PC-3 (cell line): Measurements from ENCODE around the gene ALOXE3. TPM values are rescaled to one million over a fixed set of nuclear protein-coding genes. Genes with fewer than 3 reads are reported as not detected.
A peak's percentile ranks its signal among the peaks of the same experiment; 100 is the strongest.

Experiments used
- ATAC-seq: fragments of 200-7000 bp; cut with Tn5 transposase; 2 replicates; pipeline ENCODE4 v1.9.1; 2020; ENCODE audit warnings: mild to moderate bottlenecking, moderate library complexity
- BruUV-seq: library from RNA; stranded (reverse); fragments of 400-500 nt; replicated peaks from 2 replicates; lab custom pipeline; 2021; lab: Mats Ljungman, UMichigan
- CTCF ChIA-PET: fragments of 300-600 bp; sonication (Branson Sonifier 250); formaldehyde crosslinking; loops from one replicate; lab custom pipeline; 2022; ENCODE audit warnings: antibody characterized with exemption; lab: Charles Lee
- POLR2A ChIA-PET: fragments of 300-600 bp; sonication (Branson Sonifier 250); formaldehyde crosslinking; loops from one replicate; lab custom pipeline; 2022; ENCODE audit warnings: antibody characterized with exemption; ENCODE audit not compliant: unreplicated experiment; lab: Charles Lee
- DNase-seq: peaks from one replicate; pipeline ENCODE4 v3.0.0-alpha.2; 2015
- H2AFZ ChIP-seq: fragments of 300-600 bp; sonication (generic); 2 replicates; pipeline ENCODE4 v1.6.0; 2016; ENCODE audit warnings: antibody characterized with exemption, low read length
- H3F3A ChIP-seq: fragments of 300-600 bp; sonication (generic); one replicate; pipeline ENCODE4 v1.6.0; 2017; ENCODE audit warnings: antibody characterized with exemption, low read length, control low read depth, mild to moderate bottlenecking; ENCODE audit not compliant: unreplicated experiment
- H3K27ac ChIP-seq: fragments of 300-600 bp; sonication (generic); 2 replicates; pipeline ENCODE4 v1.5.1; 2016; ENCODE audit warnings: mild to moderate bottlenecking, low read length
- H3K27me3 ChIP-seq: fragments of 300-600 bp; sonication (generic); 2 replicates; pipeline ENCODE4 v1.6.1; 2016; ENCODE audit warnings: low read length, mixed read lengths
- H3K36me3 ChIP-seq: fragments of 300-600 bp; sonication (generic); 2 replicates; pipeline ENCODE4 v1.6.1; 2016; ENCODE audit warnings: low read depth, mixed run types, low read length, mixed read lengths
- H3K4me1 ChIP-seq: fragments of 300-600 bp; sonication (generic); 2 replicates; pipeline ENCODE4 v1.5.1; 2016; ENCODE audit warnings: low read length; ENCODE audit not compliant: insufficient read depth
- H3K4me2 ChIP-seq: fragments of 300-600 bp; sonication (generic); 2 replicates; pipeline ENCODE4 v1.6.0; 2016; ENCODE audit warnings: low read length
- H3K4me3 ChIP-seq: fragments of 300-600 bp; sonication (generic); 2 replicates; pipeline ENCODE4 v1.5.1; 2016; ENCODE audit warnings: mild to moderate bottlenecking, low read length, mixed read lengths
- H3K79me2 ChIP-seq: fragments of 300-600 bp; sonication (generic); 2 replicates; pipeline ENCODE4 v1.6.1; 2017; ENCODE audit warnings: low read length, mixed read lengths
- H3K9ac ChIP-seq: fragments of 300-600 bp; sonication (generic); 2 replicates; pipeline ENCODE4 v1.6.0; 2016; ENCODE audit warnings: mild to moderate bottlenecking, low read length
- H3K9me2 ChIP-seq: fragments of 300-600 bp; sonication (generic); replicated peaks from 2 replicates; pipeline ENCODE4 v1.6.1; 2016; ENCODE audit warnings: mixed run types, low read length, mixed read lengths
- H3K9me3 ChIP-seq: fragments of 300-600 bp; sonication (generic); 2 replicates; pipeline ENCODE4 v1.6.1; 2016; ENCODE audit warnings: low read length, mixed read lengths
- H4K20me1 ChIP-seq: fragments of 300-600 bp; sonication (generic); 2 replicates; pipeline ENCODE4 v1.6.1; 2016; ENCODE audit warnings: low read length, mixed read lengths
- CTCF ChIP-seq: fragments of 300-600 bp; sonication (generic); conservative IDR thresholded peaks from 2 replicates; pipeline ENCODE4 v1.5.1; 2017; ENCODE audit warnings: antibody characterized with exemption, low read depth, mild to moderate bottlenecking, low read length
- EZH2 ChIP-seq: fragments of 300-600 bp; sonication (generic); IDR thresholded peaks from one replicate; pipeline ENCODE4 v1.6.1; 2017; ENCODE audit warnings: antibody characterized with exemption, mild to moderate bottlenecking, low read length; ENCODE audit not compliant: unreplicated experiment
- EZH2phosphoT487 ChIP-seq: fragments of 300-600 bp; sonication (generic); IDR thresholded peaks from 2 replicates; pipeline ENCODE4 v1.6.1; 2018; ENCODE audit warnings: mild to moderate bottlenecking, antibody characterized with exemption, low read length, borderline replicate concordance
- intact Hi-C: fragments of 100-400 bp; cut with micrococcal nuclease; formaldehyde crosslinking; loops from 2 replicates; pipeline ENCODE4 v1.9.0; 2023
- total RNA-seq: library from RNA; depleted of rRNA; stranded (reverse); fragments of >200 nt; gene quantifications from 2 replicates; pipeline ENCODE4 v1.2.3, GENCODE V29; 2014

Gene ALOXE3
- total RNA-seq, 1 experiment from 2014 or later: 1.4 TPM

DNA sequence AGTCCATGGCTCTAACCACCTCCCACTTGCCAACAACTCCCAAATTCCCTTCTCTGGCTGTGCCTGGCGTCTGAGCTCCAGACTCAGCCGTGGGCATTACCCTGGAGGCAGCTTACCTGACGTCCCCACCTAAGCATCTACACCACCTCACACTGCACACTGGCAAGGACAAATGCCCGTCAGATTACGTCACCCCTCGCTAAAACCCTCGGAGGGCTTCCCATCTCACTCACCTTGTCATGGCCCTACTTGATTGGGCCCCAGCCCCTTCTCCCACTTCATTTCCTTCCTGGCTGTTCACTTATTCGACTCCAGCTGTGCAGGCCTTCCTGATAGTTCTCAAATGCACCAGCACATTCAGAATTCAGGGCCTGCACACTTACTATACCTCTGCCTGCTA lies 13.4 kb downstream of the ALOXE3 start:
- Histone ChIP-seq H3K27me3 (no peaks in the 10 kb centered on the region), H3K4me1 (peaks cover 6% of the 10 kb centered on the region; the same call in 1 of the 2 replicates), H3F3A (no peaks in the 10 kb centered on the region), H3K27ac (no peak overlapping the region), H2AFZ (no peak overlapping the region), H3K9me2 (no peaks in the 10 kb centered on the region), H3K79me2 (no peaks in the 10 kb centered on the region), H3K36me3 (no peaks in the 10 kb centered on the region), H3K9ac (no peak overlapping the region), H3K9me3 (no peaks in the 10 kb centered on the region), H4K20me1 (no peaks in the 10 kb centered on the region), H3K4me3 (no peak overlapping the region), H3K4me2 (no peak overlapping the region)
- TF ChIP-seq EZH2phosphoT487 (no peak), CTCF (no peak), EZH2 (no peak)
- BruUV-seq: no TSS peak
- ATAC-seq (no peak), DNase-seq (no peak)
- intact Hi-C loops: no loop called here
- ChIA-PET CTCF (interaction anchor here (1.1 kb wide), 1 partner anchor 31 kb away, joined by 6 read pairs; no protein-coding TSS in a partner anchor), POLR2A (interaction anchor here (0.9 kb wide), 1 partner anchor 48 kb away, joined by 5 read pairs; no protein-coding TSS in a partner anchor)

- H3K4me1 ChIP-seq: peaks cover 6% of the 10 kb centered on the region; the same call in 1 of the 2 replicates
- TF ChIP-seq CTCF: no peak
- no peak for TF ChIP-seq EZH2phosphoT487
- no peak for TF ChIP-seq EZH2
- no peaks in the 10 kb centered on the region for H4K20me1 ChIP-seq
- no TSS peak for BruUV-seq
- H3K9me3 ChIP-seq: no peaks in the 10 kb centered on the region
- H2AFZ ChIP-seq: no peak overlapping the region
- no peaks in the 10 kb centered on the region for H3K9me2 ChIP-seq
- no peak overlapping the region for H3K27ac ChIP-seq
- H3K4me3 ChIP-seq: no peak overlapping the region
- intact Hi-C loops: no loop called here
- H3F3A ChIP-seq: no peaks in the 10 kb centered on the region
- ChIA-PET CTCF (no interaction called here), POLR2A (no interaction called here)
- H3K9ac ChIP-seq: no peak overlapping the region
- peak; percentile 49 for DNase-seq
- no peaks in the 10 kb centered on the region for H3K36me3 ChIP-seq
- no peaks in the 10 kb centered on the region for H3K79me2 ChIP-seq
- H3K27me3 ChIP-seq: no peaks in the 10 kb centered on the region
- H3K4me2 ChIP-seq: no peak overlapping the region
- ATAC-seq: peak; percentile 56; the same call in 1 of the 2 replicates
These were observed 14.8 kb downstream of the ALOXE3 start for GRCh38 chr17:8103549-8103948.

GRCh38 chr17:8101721-8102120 lies 16.6 kb downstream of the ALOXE3 start:
- peaks cover 6% of the 10 kb centered on the region; the same call in 1 of the 2 replicates for H3K4me1 ChIP-seq
- ChIA-PET CTCF (no interaction called here), POLR2A (no interaction called here)
- intact Hi-C loops: no loop called here
- no peak overlapping the region for H3K4me2 ChIP-seq
- ATAC-seq: no peak
- no peak overlapping the region for H3K4me3 ChIP-seq
- no peaks in the 10 kb centered on the region for H3K79me2 ChIP-seq
- BruUV-seq: no TSS peak
- H3K36me3 ChIP-seq: no peaks in the 10 kb centered on the region
- H2AFZ ChIP-seq: no peak overlapping the region
- H3K9me2 ChIP-seq: no peaks in the 10 kb centered on the region
- no peaks in the 10 kb centered on the region for H4K20me1 ChIP-seq
- no peaks in the 10 kb centered on the region for H3F3A ChIP-seq
- no peak overlapping the region for H3K9ac ChIP-seq
- DNase-seq: no peak
- no peaks in the 10 kb centered on the region for H3K9me3 ChIP-seq
- no peak for TF ChIP-seq EZH2phosphoT487
- H3K27ac ChIP-seq: no peak overlapping the region
- no peaks in the 10 kb centered on the region for H3K27me3 ChIP-seq
